HG03521 (cell line): Measurements from ENCODE around the gene ATXN2.
"Not testable (repeated sequence)": the region's sequence is repeated elsewhere in the genome, so short reads cannot be mapped to it uniquely, and the experiment has no call there.

Source experiments
- ATAC-seq: cut with Tn5 transposase; IDR thresholded peaks from one replicate; pipeline ENCODE4 v1.9.1; 2021; ENCODE audit warnings: mild to moderate bottlenecking, moderate library complexity; ENCODE audit not compliant: unreplicated experiment

ATXN2 gene

GRCh38 chr12:111507258-111507657, 91.9 kb downstream of the ATXN2 start:
- ATAC-seq: not testable (repeated sequence)

DNA sequence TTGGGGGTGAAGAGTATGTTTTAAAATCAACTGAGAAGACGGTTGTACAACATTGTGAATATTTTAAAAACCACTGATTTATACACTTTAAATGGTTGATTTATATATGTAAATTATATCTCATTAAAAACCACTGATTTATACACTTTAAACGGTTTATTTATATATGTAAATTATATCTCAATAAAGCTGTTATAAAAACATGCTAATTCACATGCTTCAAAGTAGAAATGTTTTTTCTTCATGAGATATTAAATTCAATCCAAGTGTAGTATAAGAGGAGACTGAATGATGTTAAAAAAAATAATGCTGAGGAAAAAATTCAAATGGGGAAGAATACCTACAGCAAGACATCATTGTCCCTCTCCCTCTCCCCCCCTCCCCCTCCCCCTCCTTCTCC, 92.9 kb downstream of the ATXN2 start:
- ATAC-seq: no peak

DNA sequence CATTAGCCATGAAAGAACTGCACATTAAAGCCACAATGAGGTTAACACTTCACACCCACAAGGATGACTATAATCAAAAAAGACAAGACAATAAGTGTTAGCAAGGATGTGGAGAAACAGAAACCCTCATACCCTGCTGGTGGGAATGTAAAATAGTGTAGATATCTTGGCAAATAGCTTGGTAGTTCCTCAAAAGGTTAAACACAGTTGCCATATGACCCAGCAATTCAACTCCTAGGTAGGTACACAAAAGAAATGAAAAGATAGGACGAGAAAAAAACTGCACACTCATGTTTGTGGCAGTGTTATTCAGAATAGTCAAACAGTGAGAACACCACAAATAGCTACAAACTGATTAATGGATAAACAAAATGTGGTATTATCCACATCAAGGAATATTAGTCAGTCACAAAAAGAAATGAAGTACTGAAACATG, 93.5 kb downstream of the ATXN2 start:
- ATAC-seq: no peak

- no peak for ATAC-seq
Observed at GRCh38 chr12:111503116-111503515, 96.0 kb downstream of the ATXN2 start.

DNA sequence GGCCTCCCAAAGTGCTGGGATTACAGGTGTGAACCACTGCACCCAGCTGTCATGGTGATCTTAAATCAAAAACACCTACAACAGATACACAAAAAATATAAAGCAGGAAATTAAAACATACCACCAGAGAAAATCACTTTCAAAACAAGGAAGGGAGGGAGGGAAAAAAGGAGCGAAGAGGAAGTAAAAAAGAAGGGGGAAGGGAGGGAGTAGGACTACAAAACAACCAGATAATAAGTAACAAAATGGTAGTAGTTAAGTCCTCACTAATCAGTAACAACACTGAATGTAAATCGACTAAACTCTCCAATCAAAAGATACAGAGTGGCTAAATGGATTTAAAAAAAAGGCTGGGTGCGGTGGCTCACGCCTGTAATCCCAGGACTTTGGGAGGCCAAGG, 104.4 kb downstream of the ATXN2 start:
- no peak for ATAC-seq

GRCh38 chr12:111492979-111493378, 106.1 kb downstream of the ATXN2 start:
- ATAC-seq: not testable (repeated sequence)

- no peak for ATAC-seq
Observed at GRCh38 chr12:111488798-111489197, 110.3 kb downstream of the ATXN2 start.

GRCh38 chr12:111488271-111488670, 110.8 kb downstream of the ATXN2 start:
- no peak for ATAC-seq

- no peak for ATAC-seq
Observed at GRCh38 chr12:111482462-111482861, 116.7 kb downstream of the ATXN2 start.

GRCh38 chr12:111471236-111471635, 127.9 kb downstream of the ATXN2 start:
- no peak for ATAC-seq

GRCh38 chr12:111469401-111469800, 129.7 kb downstream of the ATXN2 start:
- no peak for ATAC-seq

GRCh38 chr12:111467857-111468241, 131.3 kb downstream of the ATXN2 start:
- no peak for ATAC-seq

DNA sequence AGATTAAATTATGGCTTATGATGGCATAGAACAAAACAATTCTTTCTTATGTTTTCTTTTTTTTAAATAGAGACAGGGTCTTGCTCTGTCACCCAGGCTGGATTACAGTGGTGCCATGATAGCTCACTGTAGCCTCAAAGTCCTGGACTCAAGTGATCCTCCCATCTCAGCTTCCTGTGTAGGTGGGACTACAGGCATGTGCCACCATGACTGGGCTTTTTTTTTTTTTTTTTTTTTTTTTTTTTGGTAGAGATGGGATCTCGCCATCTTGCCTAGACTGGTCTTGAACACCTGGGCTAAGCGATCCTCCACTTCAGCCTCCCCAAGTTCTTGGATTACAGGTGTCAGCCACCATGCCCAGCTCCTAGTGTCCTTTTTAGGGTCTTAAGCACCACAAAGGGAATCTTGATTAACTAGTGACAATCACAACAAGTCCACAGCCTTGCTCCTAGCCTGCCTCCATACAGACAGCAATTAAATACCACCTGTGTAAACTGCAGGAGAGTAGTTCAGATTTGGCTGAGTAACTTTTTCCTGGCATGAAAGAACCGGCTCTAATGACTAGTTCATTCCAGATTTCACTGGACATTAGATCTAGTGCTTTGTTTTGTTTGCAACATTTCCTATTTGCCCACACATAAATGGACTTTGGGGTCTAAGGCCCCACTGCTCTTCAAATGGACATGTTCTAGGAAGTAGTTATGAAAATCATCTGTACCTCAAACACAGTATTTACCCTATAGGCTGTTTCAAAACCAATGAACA, 131.8 kb downstream of the ATXN2 start:
- ATAC-seq: no peak

DNA sequence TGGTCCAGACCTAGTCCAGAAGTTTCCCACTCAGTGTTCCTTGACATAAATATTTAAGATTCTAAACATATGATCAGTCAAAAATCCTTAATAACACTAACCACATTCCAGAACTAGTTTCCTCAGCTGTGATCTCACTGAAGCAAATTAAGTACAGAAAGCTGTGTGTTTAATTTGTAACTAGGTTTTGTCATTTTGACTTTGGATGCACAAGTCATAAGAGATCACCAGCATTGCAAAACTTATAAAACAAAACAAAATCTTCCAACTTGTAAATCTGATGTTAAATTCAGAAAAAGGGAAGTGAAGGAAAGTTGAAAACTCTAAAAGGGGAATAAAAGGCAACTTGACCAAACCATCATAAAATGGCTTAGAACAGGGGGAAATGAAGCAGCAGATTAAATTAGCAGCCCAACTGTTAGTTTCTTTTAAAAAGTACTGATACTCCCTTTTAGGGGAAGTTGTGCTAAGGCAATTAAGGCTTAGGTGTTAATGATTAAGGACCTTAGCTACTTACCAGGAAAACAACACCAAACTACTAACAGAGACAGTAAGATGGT, 136.8 kb downstream of the ATXN2 start:
- no peak for ATAC-seq

- ATAC-seq: not testable (repeated sequence)
Observed at GRCh38 chr12:111460111-111460510, 139.0 kb downstream of the ATXN2 start.

DNA sequence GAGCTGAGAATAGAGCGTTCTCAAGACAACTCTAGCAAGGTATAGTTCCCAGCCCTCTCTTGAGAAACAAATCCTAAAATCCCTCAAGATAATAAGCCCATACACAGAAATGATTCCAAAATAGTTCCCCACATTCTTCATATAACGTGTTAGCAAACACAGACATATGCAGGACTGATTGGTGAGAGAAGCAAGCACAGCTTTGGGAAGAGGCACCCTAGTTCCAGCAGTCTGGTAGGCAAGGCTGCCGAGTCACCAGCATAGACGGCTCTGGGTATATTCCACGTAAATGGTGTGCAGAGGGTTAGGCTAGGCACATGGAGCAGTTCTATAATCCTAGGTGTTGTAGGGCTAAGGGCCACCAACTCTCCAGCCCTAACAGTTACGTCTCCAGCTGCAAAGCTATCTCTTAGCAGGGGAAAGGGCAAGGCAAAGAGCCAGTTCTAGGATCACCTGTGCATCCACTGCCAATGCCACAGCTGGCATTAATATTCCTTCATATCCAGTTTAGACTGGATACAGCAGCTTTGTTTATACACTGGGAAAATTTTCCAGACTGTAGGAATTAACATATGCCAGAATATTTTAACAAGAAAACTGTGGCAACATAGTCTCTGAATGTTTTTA, 140.5 kb downstream of the ATXN2 start:
- ATAC-seq: no peak

DNA sequence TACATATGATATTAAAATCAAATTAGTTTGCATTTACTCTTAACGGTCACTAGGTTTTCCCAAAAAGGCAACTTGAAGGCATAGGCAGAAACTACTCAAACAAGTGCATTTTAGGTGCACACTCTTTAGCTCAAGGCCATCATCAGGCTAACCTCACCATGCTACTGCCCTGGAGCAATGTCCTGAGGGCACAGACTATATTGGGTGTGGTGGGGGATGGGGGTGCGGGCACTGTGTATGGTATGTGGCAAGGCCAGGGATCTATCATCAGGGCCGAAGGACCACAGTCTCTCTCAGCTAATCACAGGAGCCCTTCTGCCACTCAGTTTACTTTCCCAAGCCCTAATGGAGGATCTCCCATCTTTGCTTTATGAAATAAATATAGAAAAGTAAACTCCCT, 141.5 kb downstream of the ATXN2 start:
- ATAC-seq: no peak

DNA sequence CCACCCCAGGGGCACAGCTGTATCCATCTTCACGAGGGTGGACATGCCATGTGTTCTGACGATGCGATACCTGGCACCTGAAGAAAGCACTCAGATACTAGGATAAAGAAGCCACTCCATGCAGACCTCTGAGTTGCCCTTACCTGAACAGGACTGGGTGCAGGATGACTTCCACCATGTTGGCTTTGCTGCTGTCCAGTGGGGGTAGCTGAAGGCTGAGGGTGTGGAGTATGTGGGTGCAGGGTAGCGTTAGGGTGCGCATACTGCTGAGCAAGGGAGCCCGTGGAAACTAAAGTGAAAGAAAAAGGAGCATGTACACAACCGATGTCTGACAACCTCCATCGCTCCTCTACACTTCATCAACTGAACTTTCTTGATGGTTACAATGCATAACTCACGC, 142.0 kb downstream of the ATXN2 start:
- no peak for ATAC-seq

DNA sequence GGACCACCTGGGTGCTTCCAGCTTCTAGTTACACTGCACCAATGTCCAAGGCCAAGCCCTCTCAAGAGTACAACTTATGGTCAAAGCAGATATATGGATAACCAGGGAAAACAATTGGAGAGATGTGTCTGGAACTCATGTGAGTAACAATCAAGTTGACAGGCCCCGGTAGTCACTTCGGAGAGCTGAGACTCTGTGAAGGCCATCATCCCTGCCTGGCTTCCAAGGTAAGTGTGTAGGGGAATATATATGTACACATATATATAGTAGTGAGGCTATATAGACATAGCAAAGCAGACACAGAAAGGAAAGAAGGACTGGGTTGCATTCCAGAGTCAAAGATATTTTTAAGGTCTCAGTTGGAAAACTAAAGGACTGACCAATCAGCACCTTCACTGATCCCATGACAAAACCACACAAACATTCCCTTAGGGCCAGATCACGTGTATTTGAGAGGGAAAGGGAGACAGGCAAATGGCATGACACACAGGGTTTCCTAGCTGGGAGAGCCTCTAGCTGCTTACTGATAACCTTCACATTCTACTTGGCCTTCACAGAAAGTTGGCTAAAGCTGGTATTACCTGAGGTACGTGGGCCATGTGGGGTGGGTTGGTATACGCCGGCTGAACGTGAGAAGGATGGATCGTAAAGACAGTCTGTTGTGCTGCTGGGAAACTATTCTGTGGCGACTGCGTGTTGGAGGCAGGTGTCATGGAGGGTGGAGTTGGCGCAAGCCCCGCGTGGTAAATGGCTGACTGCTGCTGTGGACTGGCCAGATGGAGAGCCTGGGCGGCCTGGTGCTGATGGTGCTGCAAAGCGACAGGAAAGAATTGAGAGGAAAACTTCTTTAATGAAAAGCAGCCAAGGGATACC, 143.4 kb downstream of the ATXN2 start:
- no peak for ATAC-seq

DNA sequence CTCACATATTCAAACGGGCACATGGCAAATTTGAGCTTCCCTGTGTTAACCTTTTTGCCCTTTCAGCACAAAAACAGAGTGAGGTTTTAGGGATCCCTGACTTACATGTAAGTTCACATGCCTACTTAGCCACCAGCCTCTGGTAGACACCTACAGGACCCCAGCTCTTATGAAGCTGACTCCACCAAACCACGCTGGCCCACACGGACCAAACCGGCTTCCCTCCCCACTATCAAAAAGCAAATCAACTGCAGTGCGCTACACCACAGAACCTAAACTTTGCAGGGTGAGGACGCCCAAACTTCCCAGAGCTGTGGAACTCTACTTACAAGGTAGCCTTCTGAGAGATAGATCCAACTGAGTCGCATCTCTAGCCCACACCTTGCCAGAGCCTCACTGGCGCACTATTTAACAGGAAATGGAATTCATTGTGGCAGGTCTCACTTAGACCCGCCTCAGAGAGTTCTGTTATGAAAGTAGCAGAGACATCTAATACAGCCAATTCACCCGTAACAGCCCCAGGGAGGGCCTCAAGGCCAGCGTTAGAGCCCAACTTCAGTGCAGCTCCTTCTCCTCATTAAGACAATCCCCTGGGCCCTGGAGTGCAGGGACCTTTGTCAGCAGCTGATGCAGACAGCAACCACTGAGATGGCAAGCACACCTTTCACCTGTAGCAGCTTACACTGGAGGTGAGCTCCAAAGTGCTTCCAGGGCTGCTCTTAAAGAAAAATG, 144.2 kb downstream of the ATXN2 start:
- no peak for ATAC-seq

GRCh38 chr12:111454311-111454710, 144.8 kb downstream of the ATXN2 start:
- no peak for ATAC-seq
